SK-N-SH (cell line): ENCODE measurements around the gene RWDD2A.

Experiments
- CTCF ChIP-seq: fragments of 200-600 bp; sonication (generic); IDR thresholded peaks from 2 replicates; pipeline ENCODE4 v1.6.1; 2017; ENCODE audit warnings: antibody characterized with exemption, mild to moderate bottlenecking, moderate library complexity
- FOXM1 ChIP-seq: IDR thresholded peaks from 2 replicates; pipeline ENCODE4 v1.4.0; 2012; ENCODE audit warnings: low read depth, mild to moderate bottlenecking
- POLR2AphosphoS5 ChIP-seq: IDR thresholded peaks from 2 replicates; pipeline ENCODE4 v1.6.1; 2012; ENCODE audit warnings: low read depth, low read length
- RAD21 ChIP-seq: IDR thresholded peaks from 2 replicates; pipeline ENCODE4 v1.6.1; 2012; ENCODE audit warnings: mild to moderate bottlenecking, low read length
- REST ChIP-seq: IDR thresholded peaks from 2 replicates; pipeline ENCODE4 v1.6.1; 2012; ENCODE audit warnings: mild to moderate bottlenecking, low read depth, low read length, moderate library complexity
- RFX5 ChIP-seq: IDR thresholded peaks from 2 replicates; pipeline ENCODE4 v1.6.1; 2012; ENCODE audit warnings: mild to moderate bottlenecking, improper control_type of control experiment, low read length
- SIN3A ChIP-seq: IDR thresholded peaks from 2 replicates; pipeline ENCODE4 v1.6.1; 2012; ENCODE audit warnings: low read depth, mild to moderate bottlenecking, low read length, moderate library complexity, borderline replicate concordance
- SMC3 ChIP-seq: IDR thresholded peaks from 2 replicates; pipeline ENCODE4 v1.6.1; 2012; ENCODE audit warnings: low read depth, low read length, improper control_type of control experiment
- TAF1 ChIP-seq: IDR thresholded peaks from 2 replicates; pipeline ENCODE4 v1.6.1; 2012; ENCODE audit warnings: low read depth, mild to moderate bottlenecking, low read length, moderate library complexity, borderline replicate concordance
- USF2 ChIP-seq: fragments of 150-350 bp; IDR thresholded peaks from 2 replicates; pipeline ENCODE4 v1.6.1; 2017; ENCODE audit warnings: antibody characterized with exemption, low read length, low read depth, borderline replicate concordance
- TF ChIP-seq, protein P1 (sequence below): IDR thresholded peaks from 2 replicates; pipeline ENCODE4 v1.4.0; 2012; ENCODE audit warnings: low read depth
- TF ChIP-seq, protein P2 (sequence below): IDR thresholded peaks from 2 replicates; pipeline ENCODE4 v1.4.0; 2012; ENCODE audit warnings: low read depth, borderline replicate concordance

- no peak for TF ChIP-seq RAD21
- TF ChIP-seq, protein P1, sequence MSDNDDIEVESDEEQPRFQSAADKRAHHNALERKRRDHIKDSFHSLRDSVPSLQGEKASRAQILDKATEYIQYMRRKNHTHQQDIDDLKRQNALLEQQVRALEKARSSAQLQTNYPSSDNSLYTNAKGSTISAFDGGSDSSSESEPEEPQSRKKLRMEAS, result no peak
- TF ChIP-seq RFX5, result no peak
- no peak for TF ChIP-seq REST
- no peak for TF ChIP-seq FOXM1
- TF ChIP-seq CTCF, result no peak
- no peak for TF ChIP-seq SMC3
- no peak for TF ChIP-seq POLR2AphosphoS5
- no peak for TF ChIP-seq USF2
- TF ChIP-seq TAF1, result no peak
- TF ChIP-seq SIN3A, result no peak
- TF ChIP-seq, protein P2, sequence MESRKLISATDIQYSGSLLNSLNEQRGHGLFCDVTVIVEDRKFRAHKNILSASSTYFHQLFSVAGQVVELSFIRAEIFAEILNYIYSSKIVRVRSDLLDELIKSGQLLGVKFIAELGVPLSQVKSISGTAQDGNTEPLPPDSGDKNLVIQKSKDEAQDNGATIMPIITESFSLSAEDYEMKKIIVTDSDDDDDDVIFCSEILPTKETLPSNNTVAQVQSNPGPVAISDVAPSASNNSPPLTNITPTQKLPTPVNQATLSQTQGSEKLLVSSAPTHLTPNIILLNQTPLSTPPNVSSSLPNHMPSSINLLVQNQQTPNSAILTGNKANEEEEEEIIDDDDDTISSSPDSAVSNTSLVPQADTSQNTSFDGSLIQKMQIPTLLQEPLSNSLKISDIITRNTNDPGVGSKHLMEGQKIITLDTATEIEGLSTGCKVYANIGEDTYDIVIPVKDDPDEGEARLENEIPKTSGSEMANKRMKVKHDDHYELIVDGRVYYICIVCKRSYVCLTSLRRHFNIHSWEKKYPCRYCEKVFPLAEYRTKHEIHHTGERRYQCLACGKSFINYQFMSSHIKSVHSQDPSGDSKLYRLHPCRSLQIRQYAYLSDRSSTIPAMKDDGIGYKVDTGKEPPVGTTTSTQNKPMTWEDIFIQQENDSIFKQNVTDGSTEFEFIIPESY, result no peak
Measured at GRCh38 chr6:83168556-83168955, 24.6 kb upstream of the RWDD2A start.
